ENCODE data around the gene MRGPRD. TPM values are rescaled to one million over a fixed set of nuclear protein-coding genes. Genes with fewer than 3 reads are reported as not detected.

MRGPRD gene, protein sequence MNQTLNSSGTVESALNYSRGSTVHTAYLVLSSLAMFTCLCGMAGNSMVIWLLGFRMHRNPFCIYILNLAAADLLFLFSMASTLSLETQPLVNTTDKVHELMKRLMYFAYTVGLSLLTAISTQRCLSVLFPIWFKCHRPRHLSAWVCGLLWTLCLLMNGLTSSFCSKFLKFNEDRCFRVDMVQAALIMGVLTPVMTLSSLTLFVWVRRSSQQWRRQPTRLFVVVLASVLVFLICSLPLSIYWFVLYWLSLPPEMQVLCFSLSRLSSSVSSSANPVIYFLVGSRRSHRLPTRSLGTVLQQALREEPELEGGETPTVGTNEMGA
- not detected in 2 replicates for total RNA-seq (2014; rRNA removed; shearing (Covaris generic); ENCODE audit: low replicate concordance)

DNA sequence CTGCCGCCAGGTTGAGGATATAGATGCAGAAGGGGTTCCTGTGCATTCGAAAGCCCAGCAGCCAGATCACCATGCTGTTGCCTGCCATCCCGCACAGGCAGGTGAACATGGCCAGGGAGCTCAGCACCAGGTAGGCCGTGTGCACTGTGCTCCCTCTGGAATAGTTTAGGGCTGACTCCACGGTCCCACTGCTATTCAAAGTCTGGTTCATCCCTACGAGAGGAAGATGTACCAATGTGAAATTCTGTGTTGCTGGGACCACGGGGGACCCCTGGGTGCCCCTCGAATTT is at the start of gene MRGPRD:
Gene MRGPRD (minus strand): TSS at position 211 of the 290 bp plus-strand sequence. CDS start 0 bp downstream, at position 211.
- in situ Hi-C loops (cut with HindIII; ENCODE audit: low pct_unique_long_range_greater_than_20kb, low sequenced_read_pairs): no loop called here
- DNase-seq (ENCODE audit: low read depth): no peak

DNA sequence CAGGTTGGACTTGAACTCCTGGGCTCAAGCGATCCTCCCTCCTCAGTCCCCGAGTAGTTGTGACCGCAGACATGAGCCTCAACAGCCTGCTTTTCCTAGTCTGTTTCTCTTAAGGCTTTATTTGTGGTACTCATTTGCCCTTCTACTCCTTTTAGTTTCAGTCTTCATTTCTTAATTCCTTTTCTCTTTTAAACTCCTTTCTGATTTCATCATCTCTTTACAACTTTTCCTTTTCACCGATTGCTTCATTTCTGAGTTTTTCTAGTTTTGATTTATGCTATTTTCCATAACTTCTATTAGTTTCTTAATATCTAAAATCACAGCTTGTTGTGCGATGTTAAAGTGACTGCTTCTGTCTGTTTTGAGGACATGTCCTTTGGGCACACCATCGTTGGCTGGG is 49.5 kb upstream of the MRGPRD start:
- DNase-seq (ENCODE audit: low read depth): no peak
- in situ Hi-C loops (cut with HindIII; ENCODE audit: low pct_unique_long_range_greater_than_20kb, low sequenced_read_pairs): no loop called here

- in situ Hi-C loops (cut with HindIII; ENCODE audit: low pct_unique_long_range_greater_than_20kb, low sequenced_read_pairs): no loop called here
- DNase-seq (ENCODE audit: low read depth): no peak
Measured at GRCh38 chr11:69027704-69028372, 47.1 kb upstream of the MRGPRD start.

GRCh38 chr11:69024509-69024908 is 43.7 kb upstream of the MRGPRD start:
- DNase-seq (ENCODE audit: low read depth): no peak
- in situ Hi-C loops (cut with HindIII; ENCODE audit: low pct_unique_long_range_greater_than_20kb, low sequenced_read_pairs): no loop called here

DNA sequence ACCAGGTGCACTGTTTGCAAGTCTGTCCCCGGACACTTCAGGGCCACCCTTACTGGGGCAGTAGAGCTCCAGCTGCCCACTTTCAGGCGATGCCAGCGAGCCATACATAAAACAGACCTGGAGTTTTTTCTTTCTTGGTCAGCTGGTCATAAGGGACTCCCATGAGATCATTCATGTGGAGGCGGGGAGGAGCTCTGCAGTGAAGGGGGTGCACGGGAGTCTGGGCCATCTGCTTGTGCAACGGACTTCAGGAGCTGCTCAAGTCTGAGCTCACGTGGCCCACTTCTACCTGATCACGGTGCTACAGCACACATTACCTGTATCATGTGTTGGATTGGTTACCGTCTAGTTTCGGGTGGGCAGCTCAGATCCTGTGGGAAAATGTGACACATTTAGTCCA is 41.5 kb upstream of the MRGPRD start:
- DNase-seq (ENCODE audit: low read depth): no peak
- in situ Hi-C loops (cut with HindIII; ENCODE audit: low pct_unique_long_range_greater_than_20kb, low sequenced_read_pairs): no loop called here

- in situ Hi-C loops (cut with HindIII; ENCODE audit: low pct_unique_long_range_greater_than_20kb, low sequenced_read_pairs): no loop called here
- no peak for DNase-seq (ENCODE audit: low read depth)
Measured at GRCh38 chr11:69018924-69019323, 38.1 kb upstream of the MRGPRD start.

DNA sequence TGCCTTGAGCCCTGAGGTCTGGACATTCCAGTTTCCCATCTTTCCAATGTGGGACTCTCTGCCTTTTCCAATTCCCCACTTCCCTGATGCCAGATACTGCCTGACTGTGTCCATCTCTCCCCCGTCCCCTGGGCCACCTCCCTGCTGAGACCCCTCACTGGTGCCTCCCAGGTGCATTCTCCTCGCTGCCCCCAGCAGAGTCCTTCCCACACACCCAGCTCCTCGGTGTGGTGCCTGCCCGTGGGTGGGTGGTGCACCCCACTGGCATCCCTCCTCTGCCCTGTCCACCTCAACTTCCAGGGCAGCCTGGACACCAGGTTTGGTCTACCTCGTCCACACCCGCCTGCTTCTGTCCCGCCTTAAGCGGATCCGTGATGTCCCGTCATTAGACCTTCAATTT is 37.2 kb upstream of the MRGPRD start:
- DNase-seq (ENCODE audit: low read depth): no peak
- in situ Hi-C loops (cut with HindIII; ENCODE audit: low pct_unique_long_range_greater_than_20kb, low sequenced_read_pairs): no loop called here

GRCh38 chr11:69014898-69015549 is 34.2 kb upstream of the MRGPRD start:
- in situ Hi-C loops (cut with HindIII; ENCODE audit: low pct_unique_long_range_greater_than_20kb, low sequenced_read_pairs): no loop called here

GRCh38 chr11:69014084-69014851 is 33.5 kb upstream of the MRGPRD start:
- DNase-seq (ENCODE audit: low read depth): no peak
- in situ Hi-C loops (cut with HindIII; ENCODE audit: low pct_unique_long_range_greater_than_20kb, low sequenced_read_pairs): no loop called here

More at GRCh38 chr11:69014898-69015549, 34.2 kb upstream of the MRGPRD start:
- no peak for DNase-seq (ENCODE audit: low read depth)

- DNase-seq (ENCODE audit: low read depth): no peak
- in situ Hi-C loops (cut with HindIII; ENCODE audit: low pct_unique_long_range_greater_than_20kb, low sequenced_read_pairs): no loop called here
Measured at GRCh38 chr11:69013009-69013951, 32.5 kb upstream of the MRGPRD start, which contains the start of gene MRGPRF. MRGPRF (minus strand) TSS chr11:69013246; CDS start chr11:69009901, 3,345 bp downstream.

GRCh38 chr11:69012092-69013008 is 31.6 kb upstream of the MRGPRD start:
- in situ Hi-C loops (cut with HindIII; ENCODE audit: low pct_unique_long_range_greater_than_20kb, low sequenced_read_pairs): no loop called here

DNA sequence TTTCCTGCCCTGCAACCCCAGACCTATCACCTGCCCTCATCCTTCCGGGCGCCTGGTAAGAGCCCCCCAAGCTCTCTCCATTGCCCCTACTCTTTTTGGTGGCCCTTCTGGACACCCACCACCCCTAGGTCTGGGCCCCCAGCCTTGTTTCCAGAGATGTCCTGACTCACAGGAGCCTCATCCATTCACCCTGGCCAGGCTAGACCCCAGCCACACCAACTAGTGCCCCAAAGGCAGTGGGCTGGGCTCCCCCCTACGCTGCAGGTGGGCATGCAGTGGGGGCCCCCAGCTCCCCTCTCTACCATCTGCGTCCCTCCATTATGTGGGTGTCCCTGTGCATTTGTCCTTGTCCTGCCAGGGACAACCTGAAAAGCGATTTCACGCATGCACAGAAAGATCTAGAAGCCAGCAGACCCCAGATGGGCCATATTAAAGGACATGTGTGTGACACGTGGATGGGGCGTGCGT is 30.9 kb upstream of the MRGPRD start:
- in situ Hi-C loops (cut with HindIII; ENCODE audit: low pct_unique_long_range_greater_than_20kb, low sequenced_read_pairs): no loop called here
- DNase-seq (ENCODE audit: low read depth): no peak

More at GRCh38 chr11:69012092-69013008, 31.6 kb upstream of the MRGPRD start:
- no peak for DNase-seq (ENCODE audit: low read depth)

DNA sequence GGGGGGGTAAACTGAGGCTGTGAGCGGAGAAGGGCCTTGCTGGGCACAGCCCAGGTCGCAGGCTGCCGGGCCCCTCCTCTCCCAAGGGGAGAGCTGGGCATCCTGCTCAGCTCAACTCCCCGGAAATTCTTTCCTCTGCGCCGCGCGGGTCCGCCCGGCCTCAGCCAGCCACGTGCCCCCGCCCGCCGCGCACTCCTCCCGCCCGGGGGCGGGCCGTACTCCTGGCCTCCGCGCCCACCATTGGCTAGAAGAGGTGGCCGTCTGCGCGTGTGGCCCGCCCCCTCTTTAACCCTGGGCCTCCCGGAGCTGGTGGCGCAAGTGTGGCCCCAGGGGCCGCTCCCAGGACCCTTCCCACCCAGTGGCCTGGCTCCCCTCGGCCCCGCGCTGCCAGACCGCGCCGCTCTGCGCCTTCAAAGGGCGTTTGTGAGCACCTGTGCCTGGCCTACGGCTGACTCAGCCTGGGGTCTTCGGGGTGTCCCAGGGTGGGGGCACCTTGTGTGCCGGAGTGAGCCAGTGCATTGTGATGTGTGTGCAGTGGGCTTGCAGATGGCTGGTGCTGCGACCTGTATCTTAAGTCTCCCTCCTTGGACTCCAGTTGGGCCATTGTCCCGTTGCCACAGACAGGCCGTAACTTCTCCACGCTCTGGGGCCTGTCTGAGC is 30.3 kb upstream of the MRGPRD start:
- DNase-seq (ENCODE audit: low read depth): peak; percentile 10
- in situ Hi-C loops (cut with HindIII; ENCODE audit: low pct_unique_long_range_greater_than_20kb, low sequenced_read_pairs): no loop called here

DNA sequence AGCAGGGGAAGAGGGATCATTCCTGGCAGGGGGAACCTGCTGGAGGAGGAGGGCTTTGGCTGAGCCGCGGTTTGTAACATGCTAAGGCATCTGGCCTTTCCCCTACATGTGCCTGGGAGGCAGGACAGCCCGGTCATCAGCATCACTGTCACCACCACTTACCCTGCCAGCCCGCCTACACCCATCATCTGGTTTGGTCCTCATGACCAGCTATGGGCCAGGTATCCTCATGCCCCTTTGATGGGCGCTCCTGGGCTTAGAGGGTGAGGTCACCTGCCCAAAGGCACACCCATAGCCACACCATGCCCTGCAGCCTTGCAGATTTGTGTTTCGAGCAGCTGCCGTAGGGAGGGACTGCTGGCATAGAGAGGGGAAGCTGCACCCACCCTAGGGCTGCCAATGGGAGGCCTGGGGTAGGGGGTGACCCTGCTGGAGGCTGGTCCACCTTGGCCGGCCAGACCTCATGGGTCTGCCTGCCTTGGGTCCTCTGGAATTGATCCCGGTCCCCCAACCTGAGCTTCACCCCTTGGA is 29.6 kb upstream of the MRGPRD start:
- DNase-seq (ENCODE audit: low read depth): peak; percentile 15
- in situ Hi-C loops (cut with HindIII; ENCODE audit: low pct_unique_long_range_greater_than_20kb, low sequenced_read_pairs): no loop called here

- in situ Hi-C loops (cut with HindIII; ENCODE audit: low pct_unique_long_range_greater_than_20kb, low sequenced_read_pairs): no loop called here
- no peak for DNase-seq (ENCODE audit: low read depth)
Measured at GRCh38 chr11:69009441-69010211, 28.8 kb upstream of the MRGPRD start.

Measured in Caki2 (cell line).